Hepatocyte (in vitro differentiated cells): ENCODE results near the gene MNX1.

Source experiments
- CTCF ChIP-seq: fragments of 200-600 bp; sonication (generic); IDR thresholded peaks from 2 replicates; pipeline ENCODE4 v1.5.1; 2016; ENCODE audit warnings: antibody characterized with exemption, mild to moderate bottlenecking; ENCODE audit not compliant: poor library complexity
- EZH2 ChIP-seq: fragments of 200-600 bp; sonication (generic); IDR thresholded peaks from 2 replicates; pipeline ENCODE4 v1.6.1; 2016; ENCODE audit warnings: antibody characterized with exemption, mild to moderate bottlenecking, borderline replicate concordance
- EZH2phosphoT487 ChIP-seq: fragments of 200-600 bp; sonication (generic); IDR thresholded peaks from one replicate; pipeline ENCODE4 v1.6.1; 2018; ENCODE audit warnings: antibody characterized with exemption, mild to moderate bottlenecking, low read depth, moderate library complexity; ENCODE audit not compliant: unreplicated experiment, severe bottlenecking

- TF ChIP-seq CTCF (no peak), EZH2 (no peak), EZH2phosphoT487 (no peak)
Observed at GRCh38 chr7:157007470-157008066, 2.9 kb downstream of the MNX1 start.
